CD14-positive monocyte (primary cell): ENCODE results near the gene CUEDC2. TPM values are rescaled to one million over a fixed set of nuclear protein-coding genes. Genes with fewer than 3 reads are reported as not detected.

Source experiments
- DNase-seq, 3 donors: peaks; one replicate each; pipeline ENCODE4 v3.0.0-alpha.2; 2011 to 2022
- H2AFZ ChIP-seq: 2 replicates; pipeline ENCODE4 v1.6.0; 2012; ENCODE audit warnings: mild to moderate bottlenecking, low read depth, low read length, inconsistent platforms; ENCODE audit not compliant: insufficient read depth, poor library complexity, severe bottlenecking
- H3K27ac ChIP-seq, 2 donors: 1 replicate in 1 of 2; 2 replicates in 1 of 2; pipeline ENCODE4 v1.5.1; 2012 to 2013; ENCODE audit warnings: low read length in 2 of 2, control low read depth in 1 of 2, inconsistent platforms in 1 of 2, low read depth in 1 of 2, mild to moderate bottlenecking in 1 of 2
- H3K27me3 ChIP-seq, 2 donors: one replicate each; pipeline versions ENCODE4 v1.6.0 to v1.6.1; 2011 to 2013; ENCODE audit warnings: low read length in 2 of 2; ENCODE audit not compliant: control insufficient read depth in 2 of 2, insufficient read depth in 2 of 2
- H3K36me3 ChIP-seq, 2 donors: replicated peaks in 1 of 2; 1 replicate in 1 of 2; 2 replicates in 1 of 2; pipeline versions ENCODE4 v1.5.1 to v1.6.1; 2012 to 2013; ENCODE audit warnings: low read length in 2 of 2, control low read depth in 1 of 2, inconsistent platforms in 1 of 2, mild to moderate bottlenecking in 1 of 2; ENCODE audit not compliant: insufficient read depth in 2 of 2, control insufficient read depth in 1 of 2
- H3K4me1 ChIP-seq, 2 donors: 1 replicate in 1 of 2; 2 replicates in 1 of 2; pipeline versions ENCODE4 v1.5.1 to v1.6.1; 2012 to 2013; ENCODE audit warnings: low read length in 2 of 2, control low read depth in 1 of 2, inconsistent platforms in 1 of 2, mild to moderate bottlenecking in 1 of 2, moderate library complexity in 1 of 2; ENCODE audit not compliant: insufficient read depth in 2 of 2, control insufficient read depth in 1 of 2
- H3K4me2 ChIP-seq: replicated peaks from 2 replicates; pipeline ENCODE3; 2012; ENCODE audit warnings: low read length, moderate library complexity, mild to moderate bottlenecking; ENCODE audit not compliant: poor library complexity, severe bottlenecking; ENCODE audit errors: extremely low read depth
- H3K4me3 ChIP-seq, 3 experiments: fragments of 200-600 bp in 1 of 3; sonication (generic) in 1 of 3; replicated peaks in 1 of 3; 1 replicate in 2 of 3; 2 replicates in 1 of 3; pipeline ENCODE4 v1.5.1; 2011 to 2013; ENCODE audit warnings: low read length in 3 of 3, mild to moderate bottlenecking in 3 of 3, control low read depth in 2 of 3, low read depth in 2 of 3, inconsistent platforms in 1 of 3, moderate library complexity in 1 of 3
- H3K79me2 ChIP-seq: 2 replicates; pipeline ENCODE4 v1.6.0; 2012; ENCODE audit warnings: mild to moderate bottlenecking, control low read depth, inconsistent platforms, low read length, moderate library complexity; ENCODE audit not compliant: insufficient read depth
- H3K9ac ChIP-seq: 2 replicates; pipeline ENCODE4 v1.6.0; 2017; ENCODE audit warnings: low read length, mild to moderate bottlenecking; ENCODE audit not compliant: insufficient read depth, poor library complexity, severe bottlenecking
- H3K9me3 ChIP-seq, 2 donors: replicated peaks in 1 of 2; 1 replicate in 1 of 2; 2 replicates in 1 of 2; pipeline versions ENCODE4 v1.5.1 to v1.6.1; 2012 to 2013; ENCODE audit warnings: low read length in 2 of 2, control low read depth in 1 of 2; ENCODE audit not compliant: control insufficient read depth in 1 of 2, insufficient read depth in 1 of 2
- H4K20me1 ChIP-seq: 2 replicates; pipeline ENCODE4 v1.6.0; 2012; ENCODE audit warnings: mild to moderate bottlenecking, low read length, control low read depth, moderate library complexity; ENCODE audit not compliant: insufficient read depth
- H3K27ac Mint-ChIP-seq, 7 donors: one replicate each; pipeline ENCODE4 v1.8.0; 2020; ENCODE audit warnings: mild to moderate bottlenecking in 7 of 7, mixed read lengths in 7 of 7, moderate library complexity in 6 of 7, inconsistent platforms in 2 of 7
- H3K27me3 Mint-ChIP-seq, 3 donors: one replicate each; pipeline ENCODE4 v1.8.0; 2021 to 2022; ENCODE audit warnings: low read depth in 3 of 3, mild to moderate bottlenecking in 3 of 3, mixed read lengths in 3 of 3, moderate library complexity in 3 of 3, inconsistent platforms in 1 of 3
- H3K36me3 Mint-ChIP-seq, 2 donors: one replicate each; pipeline ENCODE4 v1.8.0; 2020; ENCODE audit warnings: mixed read lengths in 2 of 2, inconsistent platforms in 1 of 2, mild to moderate bottlenecking in 1 of 2
- H3K4me1 Mint-ChIP-seq: one replicate; pipeline ENCODE4 v1.8.0; 2020; ENCODE audit warnings: mild to moderate bottlenecking, mixed read lengths
- H3K4me3 Mint-ChIP-seq, 2 donors: one replicate each; pipeline ENCODE4 v1.8.0; 2020; ENCODE audit warnings: mild to moderate bottlenecking in 2 of 2, mixed read lengths in 2 of 2, moderate library complexity in 1 of 2
- H3K9me3 Mint-ChIP-seq, 7 donors: one replicate each; pipeline ENCODE4 v1.8.0; 2020 to 2022; ENCODE audit warnings: mixed read lengths in 7 of 7, mild to moderate bottlenecking in 6 of 7, moderate library complexity in 6 of 7, inconsistent platforms in 2 of 7
- CTCF ChIP-seq: fragments of 200-600 bp; IDR thresholded peaks from one replicate; pipeline ENCODE4 v1.8.0; 2022; ENCODE audit warnings: antibody characterized with exemption, mild to moderate bottlenecking
- WGBS: methylation state at CpG from one replicate; pipeline ENCODE4 v1.1.5; 2013; ENCODE audit warnings: missing lambda C conversion rate; ENCODE audit not compliant: insufficient coverage; 5-methylcytosine and 5-hydroxymethylcytosine counted together
- intact Hi-C, 2 donors: fragments of 100-400 bp; cut with micrococcal nuclease; formaldehyde crosslinking; loops; one replicate each; pipeline versions ENCODE4 v1.15.0 to v1.15.1; 2023
- polyA plus RNA-seq, 3 donors: library from polyadenylated mRNA; depleted of rRNA in 1 of 3; unstranded in 2 of 3; stranded (reverse) in 1 of 3; fragments of 300-500 nt in 2 of 3; fragments of >200 nt in 1 of 3; fragmentation: Illumina TruSeq in 2 of 3; gene quantifications; 1 replicate in 2 of 3; 2 replicates in 1 of 3; pipeline ENCODE4 v1.2.3, GENCODE V29; 2012 to 2021

Gene CUEDC2
- polyA plus RNA-seq, 3 donors = 58.5 to 70.2 (median 66.7) TPM

- Histone ChIP-seq H3K79me2 (peaks cover 20% of the 10 kb centered on the region), H3K27ac (no peak overlapping the region), H3K4me2 (no peak overlapping the region), H2AFZ (no peak overlapping the region), H3K9ac (no peak overlapping the region), H3K4me1 (peaks cover 20 to 22% of the 10 kb centered on the region in 2 donors), H4K20me1 (peaks cover 29% of the 10 kb centered on the region), H3K4me3 (no peak overlapping the region), H3K9me3 (no peaks in the 10 kb centered on the region), H3K27me3 (no peaks in the 10 kb centered on the region), H3K36me3 (peaks cover 21 to 22% of the 10 kb centered on the region in 2 donors)
- peaks cover 33 to 38% of the 10 kb centered on the region in 2 donors for H3K36me3 Mint-ChIP-seq
- H3K27me3 Mint-ChIP-seq = no peaks in the 10 kb centered on the region
- peaks cover 21% of the 10 kb centered on the region for H3K4me1 Mint-ChIP-seq
- no peak for DNase-seq
- no peak for TF ChIP-seq CTCF
- 92% methylated on average over 7 of the region's 7 CpGs for WGBS
- H3K27ac Mint-ChIP-seq = no peak overlapping the region
- H3K4me3 Mint-ChIP-seq = no peak overlapping the region
- peaks cover 0 to 1% (median 0%) of the 10 kb centered on the region in 7 donors for H3K9me3 Mint-ChIP-seq
- intact Hi-C loops = no loop called here
Measured at GRCh38 chr10:102426803-102427287, 5.5 kb downstream of the CUEDC2 start.

GRCh38 chr10:102425444-102425843 lies 6.9 kb downstream of the CUEDC2 start:
- no peaks in the 10 kb centered on the region for H3K27me3 Mint-ChIP-seq
- WGBS = 100% methylated on average over 1 of the region's 1 CpG
- Histone ChIP-seq H3K9ac (no peak overlapping the region), H3K4me2 (no peak overlapping the region), H3K79me2 (peaks cover 18% of the 10 kb centered on the region), H3K4me3 (no peak overlapping the region), H3K27me3 (no peaks in the 10 kb centered on the region), H3K4me1 (peaks cover 19 to 24% of the 10 kb centered on the region in 2 donors), H3K9me3 (no peaks in the 10 kb centered on the region), H4K20me1 (peaks cover 31% of the 10 kb centered on the region), H2AFZ (no peak overlapping the region), H3K27ac (no peak overlapping the region), H3K36me3 (peaks cover 21 to 22% of the 10 kb centered on the region in 2 donors)
- no peak overlapping the region for H3K4me3 Mint-ChIP-seq
- H3K9me3 Mint-ChIP-seq = no peaks in the 10 kb centered on the region
- intact Hi-C loops = no loop called here
- DNase-seq = no peak
- H3K27ac Mint-ChIP-seq = no peak overlapping the region
- H3K36me3 Mint-ChIP-seq = peaks cover 30 to 38% of the 10 kb centered on the region in 2 donors
- no peak for TF ChIP-seq CTCF
- H3K4me1 Mint-ChIP-seq = peaks cover 17% of the 10 kb centered on the region
